Measurements from ENCODE around the gene PLEKHB2. TPM values are rescaled to one million over a fixed set of nuclear protein-coding genes. Genes with fewer than 3 reads are reported as not detected.
"Not testable (repeated sequence)": the region's sequence is repeated elsewhere in the genome, so short reads cannot be mapped to it uniquely, and the experiment has no call there.

PLEKHB2 gene
- total RNA-seq, 3 donors from 2014 or later, result 55.6 to 61.1 (median 57.7) TPM

DNA sequence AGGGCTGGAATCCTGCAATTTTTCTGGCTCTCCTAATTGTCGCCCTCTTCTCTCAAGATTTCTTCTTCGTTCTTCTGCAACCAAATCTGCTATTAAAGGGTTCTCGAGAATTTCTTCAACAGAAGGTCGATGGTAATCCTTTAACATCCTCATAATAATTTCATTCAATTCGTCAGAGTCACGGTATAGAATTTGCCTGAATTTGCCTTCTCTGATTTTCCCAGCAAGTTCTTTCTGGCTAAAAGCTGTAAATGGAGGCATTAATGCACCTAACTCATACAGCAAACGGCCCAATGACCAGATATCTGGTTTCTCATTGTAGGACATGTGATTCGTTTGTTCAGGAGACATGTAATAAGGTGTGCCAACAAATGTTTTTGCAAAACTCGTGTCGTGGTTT, 72.9 kb downstream of the PLEKHB2 start:
- not testable (repeated sequence) for ATAC-seq; H3K36me3 Mint-ChIP-seq (ENCODE audit: insufficient read depth); H3K4me3 Mint-ChIP-seq; DNase-seq; H3K4me1 Mint-ChIP-seq (ENCODE audit: low read depth); H3K9me3 Mint-ChIP-seq
- peaks cover 24% of the 10 kb centered on the region for H3K27me3 Mint-ChIP-seq (ENCODE audit: low read depth)

DNA sequence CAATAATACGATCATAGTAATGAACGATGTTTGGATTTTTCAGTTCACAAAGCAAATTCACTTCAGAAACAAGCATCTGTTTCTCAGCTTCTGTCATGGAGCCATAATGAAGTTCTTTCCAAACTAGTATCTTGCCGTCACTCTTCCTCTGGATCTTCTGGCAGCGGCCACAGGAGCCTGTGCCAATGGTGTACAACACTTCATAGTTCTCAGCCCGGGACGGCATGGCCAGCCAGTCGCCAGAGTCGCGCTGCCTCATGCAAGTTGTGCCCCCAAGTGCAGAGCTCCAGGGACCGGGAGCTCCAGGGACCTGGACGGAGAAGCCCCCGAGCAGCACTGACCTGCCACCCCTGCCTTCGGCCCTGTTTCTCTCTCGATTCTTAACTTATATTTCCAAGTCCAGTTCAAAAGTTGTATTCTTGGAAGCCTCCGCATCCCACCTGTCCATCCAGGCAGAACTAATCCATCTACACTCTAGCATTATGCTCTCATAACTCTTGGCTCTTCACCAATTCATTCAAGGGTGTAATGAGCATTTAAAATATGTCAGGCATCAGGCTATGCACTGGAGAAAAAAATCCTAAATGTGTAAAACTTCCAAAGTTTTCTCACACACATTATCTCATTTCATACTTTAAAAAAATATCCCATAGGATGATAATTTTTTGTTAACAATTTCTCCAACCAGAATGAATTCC, 73.7 kb downstream of the PLEKHB2 start:
- not testable (repeated sequence) for DNase-seq; H3K36me3 Mint-ChIP-seq (ENCODE audit: insufficient read depth); H3K4me3 Mint-ChIP-seq; ATAC-seq; H3K9me3 Mint-ChIP-seq; H3K4me1 Mint-ChIP-seq (ENCODE audit: low read depth)
- H3K27me3 Mint-ChIP-seq (ENCODE audit: low read depth), result peaks cover 21% of the 10 kb centered on the region

DNA sequence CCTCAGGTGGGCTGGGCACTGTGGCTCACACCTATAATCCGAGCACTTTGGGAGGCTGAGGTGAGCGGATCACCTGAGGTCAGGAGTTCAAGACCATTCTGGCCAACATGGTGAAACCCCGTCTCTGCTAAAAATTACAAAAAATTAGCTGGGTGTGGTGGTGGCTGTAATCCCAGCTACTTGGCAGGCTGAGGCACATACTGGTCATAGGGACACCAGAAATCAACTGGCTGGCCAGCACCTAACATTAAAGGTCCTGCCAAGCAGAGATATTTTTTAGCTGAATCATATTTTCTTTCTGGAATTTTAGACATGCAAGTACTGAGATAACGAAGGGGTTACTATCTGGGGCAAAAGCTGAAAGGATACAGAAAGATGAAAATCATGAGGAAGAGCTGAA, 76.3 kb downstream of the PLEKHB2 start:
- H3K27me3 Mint-ChIP-seq (ENCODE audit: low read depth), result peaks cover 17% of the 10 kb centered on the region
- not testable (repeated sequence) for H3K36me3 Mint-ChIP-seq (ENCODE audit: insufficient read depth); H3K4me1 Mint-ChIP-seq (ENCODE audit: low read depth); H3K9me3 Mint-ChIP-seq; H3K4me3 Mint-ChIP-seq; DNase-seq; ATAC-seq

DNA sequence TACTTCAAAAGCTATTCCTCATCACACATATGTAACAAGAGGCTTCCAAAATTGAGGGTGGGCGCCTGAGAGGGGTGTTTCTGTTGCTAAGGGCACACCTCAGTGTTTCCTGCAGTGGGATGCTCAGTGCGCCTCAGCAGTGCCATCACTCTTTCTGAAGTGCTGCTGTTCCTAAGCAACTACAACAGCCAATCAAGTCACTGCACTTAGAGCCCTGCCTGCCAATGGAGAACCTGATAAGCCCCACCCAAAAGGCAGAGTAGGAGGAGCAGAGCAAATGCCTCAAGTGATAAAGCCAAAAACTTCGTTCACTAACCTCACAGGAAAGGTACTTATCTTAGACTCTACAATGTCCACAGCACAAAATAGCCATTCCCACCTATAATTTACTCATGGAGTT, 88.3 kb downstream of the PLEKHB2 start:
- H3K4me1 Mint-ChIP-seq (ENCODE audit: low read depth); H3K4me3 Mint-ChIP-seq; H3K9me3 Mint-ChIP-seq; ATAC-seq; H3K36me3 Mint-ChIP-seq (ENCODE audit: insufficient read depth); DNase-seq: not testable (repeated sequence)
- peaks cover 11% of the 10 kb centered on the region for H3K27me3 Mint-ChIP-seq (ENCODE audit: low read depth)

DNA sequence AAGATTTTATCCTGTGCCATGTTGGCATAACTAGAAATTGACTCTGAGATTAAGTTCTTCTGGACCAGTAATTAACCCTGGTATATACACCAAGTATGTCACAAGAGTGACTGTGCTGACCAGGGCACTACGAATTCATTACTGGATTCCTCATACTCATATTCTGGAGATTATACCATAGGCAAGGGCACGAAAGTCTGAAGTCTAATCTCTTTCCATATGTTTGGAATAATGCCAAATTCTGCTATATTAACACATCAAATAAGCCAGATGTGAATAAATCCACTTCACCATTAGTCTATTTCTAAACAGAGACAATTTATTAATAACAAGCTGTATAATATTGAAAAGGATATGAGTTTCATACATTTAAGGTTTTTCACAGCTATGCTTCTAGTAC, 91.0 kb downstream of the PLEKHB2 start:
- not testable (repeated sequence) for H3K9me3 Mint-ChIP-seq; H3K36me3 Mint-ChIP-seq (ENCODE audit: insufficient read depth); H3K4me3 Mint-ChIP-seq; DNase-seq; H3K4me1 Mint-ChIP-seq (ENCODE audit: low read depth); ATAC-seq
- peaks cover 12% of the 10 kb centered on the region for H3K27me3 Mint-ChIP-seq (ENCODE audit: low read depth)

Other genes with a start within 250 kb of the PLEKHB2 start
- gene FAM168B, start 11.9 kb upstream of the PLEKHB2 start, total RNA-seq, result 100 to 1,000 TPM; 101 to 111 (median 107) TPM
- under 1 TPM; 0.18 to 0.20 (median 0.19) TPM for gene POTEE, start 104.2 kb downstream of the PLEKHB2 start, total RNA-seq

Data from activated T-cell treated with anti-CD3 and anti-CD28 coated beads, Interleukin-2, amount 50 U/mL, for 4 hours (primary cell).